H9 (cell line): ENCODE measurements around the gene SPATA18. TPM values are rescaled to one million over a fixed set of nuclear protein-coding genes. Genes with fewer than 3 reads are reported as not detected.

Experiments
- DNase-seq: peaks from one replicate; pipeline ENCODE4 v3.0.0-alpha.2; 2017
- H2AFZ ChIP-seq: one replicate; pipeline ENCODE4 v1.6.1; 2013; ENCODE audit warnings: mild to moderate bottlenecking, low read length, control low read depth, moderate library complexity
- H2AK5ac ChIP-seq: 2 replicates; pipeline ENCODE4 v1.6.1; 2013; ENCODE audit warnings: low read length, control low read depth, mixed read lengths; ENCODE audit not compliant: insufficient read length
- H2BK120ac ChIP-seq: one replicate; pipeline ENCODE4 v1.6.1; 2013; ENCODE audit warnings: low read depth, mild to moderate bottlenecking, low read length, control low read depth, inconsistent platforms; ENCODE audit not compliant: poor library complexity, severe bottlenecking
- H2BK12ac ChIP-seq: 2 replicates; pipeline ENCODE4 v1.6.1; 2013; ENCODE audit warnings: low read length, control low read depth, mixed read lengths, low read depth; ENCODE audit not compliant: insufficient read length
- H2BK15ac ChIP-seq: 2 replicates; pipeline ENCODE4 v1.6.1; 2013; ENCODE audit warnings: low read depth, low read length, control low read depth
- H2BK20ac ChIP-seq: one replicate; pipeline ENCODE4 v1.6.1; 2013; ENCODE audit warnings: low read depth, mild to moderate bottlenecking, low read length, control low read depth, inconsistent platforms; ENCODE audit not compliant: poor library complexity, severe bottlenecking
- H2BK5ac ChIP-seq: 2 replicates; pipeline ENCODE4 v1.6.1; 2013; ENCODE audit warnings: low read length, control low read depth, mixed read lengths; ENCODE audit not compliant: insufficient read length
- H3K14ac ChIP-seq: 2 replicates; pipeline ENCODE4 v1.6.1; 2013; ENCODE audit warnings: low read length, control low read depth; ENCODE audit not compliant: insufficient read depth
- H3K18ac ChIP-seq: 2 replicates; pipeline ENCODE4 v1.6.1; 2013; ENCODE audit warnings: low read depth, mild to moderate bottlenecking, mixed read lengths, low read length, control low read depth; ENCODE audit not compliant: insufficient read length
- H3K23ac ChIP-seq: 2 replicates; pipeline ENCODE4 v1.6.1; 2013; ENCODE audit warnings: low read length, control low read depth, mixed read lengths, low read depth; ENCODE audit not compliant: insufficient read length
- H3K23me2 ChIP-seq: 2 replicates; pipeline ENCODE4 v1.6.1; 2013; ENCODE audit warnings: low read depth, mild to moderate bottlenecking, mixed read lengths, low read length, control low read depth; ENCODE audit not compliant: insufficient read length, poor library complexity, severe bottlenecking
- H3K27ac ChIP-seq: 2 replicates; pipeline ENCODE4 v1.5.1; 2013; ENCODE audit warnings: low read length, control low read depth, mixed read lengths, low read depth; ENCODE audit not compliant: insufficient read length
- H3K27me3 ChIP-seq: 2 replicates; pipeline ENCODE4 v1.6.1; 2013; ENCODE audit warnings: low read length, control low read depth, inconsistent platforms; ENCODE audit not compliant: insufficient read depth
- H3K4ac ChIP-seq: 2 replicates; pipeline ENCODE4 v1.6.1; 2013; ENCODE audit warnings: low read depth, mild to moderate bottlenecking, control low read depth, inconsistent platforms, low read length, moderate library complexity
- H3K4me1 ChIP-seq: 2 replicates; pipeline ENCODE4 v1.6.1; 2013; ENCODE audit warnings: low read length, control low read depth, inconsistent platforms; ENCODE audit not compliant: insufficient read depth
- H3K4me2 ChIP-seq: 2 replicates; pipeline ENCODE4 v1.6.1; 2013; ENCODE audit warnings: low read length, control low read depth, mixed read lengths; ENCODE audit not compliant: insufficient read length, insufficient read depth
- H3K56ac ChIP-seq: 2 replicates; pipeline ENCODE4 v1.6.1; 2013; ENCODE audit warnings: low read depth, mild to moderate bottlenecking, mixed read lengths, low read length, control low read depth; ENCODE audit not compliant: insufficient read length
- H3K79me1 ChIP-seq: 2 replicates; pipeline ENCODE4 v1.6.1; 2013; ENCODE audit warnings: low read depth, mild to moderate bottlenecking, moderate library complexity, low read length, control low read depth, inconsistent platforms; ENCODE audit not compliant: insufficient read depth, poor library complexity, severe bottlenecking
- H3K79me2 ChIP-seq: 2 replicates; pipeline ENCODE4 v1.6.1; 2013; ENCODE audit warnings: low read length, control low read depth, inconsistent platforms; ENCODE audit not compliant: insufficient read depth
- H3K9ac ChIP-seq: 2 replicates; pipeline ENCODE4 v1.6.1; 2013; ENCODE audit warnings: low read length, control low read depth, mixed read lengths; ENCODE audit not compliant: insufficient read length; ENCODE audit errors: extremely low read depth
- H3K9me3 ChIP-seq: one replicate; pipeline ENCODE4 v1.6.1; 2013; ENCODE audit warnings: low read depth, low read length, inconsistent platforms; ENCODE audit not compliant: control insufficient read depth
- H3T11ph ChIP-seq: one replicate; pipeline ENCODE4 v1.6.1; 2013; ENCODE audit warnings: mild to moderate bottlenecking, low read length, control low read depth, inconsistent platforms
- H4K20me1 ChIP-seq: one replicate; pipeline ENCODE4 v1.6.1; 2013; ENCODE audit not compliant: control insufficient read depth, insufficient read length, insufficient read depth
- H4K5ac ChIP-seq: 2 replicates; pipeline ENCODE4 v1.6.1; 2013; ENCODE audit warnings: low read depth, mild to moderate bottlenecking, mixed read lengths, low read length, control low read depth; ENCODE audit not compliant: insufficient read length
- H4K8ac ChIP-seq: replicated peaks from 2 replicates; pipeline ENCODE4 v1.6.1; 2013; ENCODE audit warnings: low read length, control low read depth, mixed read lengths, low read depth; ENCODE audit not compliant: insufficient read length
- H4K91ac ChIP-seq: 2 replicates; pipeline ENCODE4 v1.6.1; 2013; ENCODE audit warnings: low read depth, mild to moderate bottlenecking, moderate library complexity, mixed read lengths, low read length, control low read depth; ENCODE audit not compliant: insufficient read length
- H3K27ac Mint-ChIP-seq, 3 experiments: 2 replicates in 2 of 3; 3 replicates in 1 of 3; pipeline ENCODE4 v1.8.0; 2020 to 2021; ENCODE audit warnings: mixed read lengths in 3 of 3, mild to moderate bottlenecking in 1 of 3, moderate library complexity in 1 of 3
- H3K27me3 Mint-ChIP-seq: 2 replicates; pipeline ENCODE4 v1.8.0; 2021; ENCODE audit warnings: low read depth, mild to moderate bottlenecking, moderate library complexity, mixed read lengths
- H3K36me3 Mint-ChIP-seq, 3 experiments: 2 replicates in 2 of 3; 3 replicates in 1 of 3; pipeline ENCODE4 v1.8.0; 2020 to 2021; ENCODE audit warnings: low read depth in 3 of 3, mixed read lengths in 3 of 3; ENCODE audit not compliant: insufficient read depth in 1 of 3
- H3K4me1 Mint-ChIP-seq, 2 experiments: 2 replicates each; pipeline ENCODE4 v1.8.0; 2020; ENCODE audit warnings: mixed read lengths in 2 of 2
- H3K4me3 Mint-ChIP-seq, 2 experiments: 2 replicates in 1 of 2; 3 replicates in 1 of 2; pipeline ENCODE4 v1.8.0; 2020 to 2021; ENCODE audit warnings: mild to moderate bottlenecking in 2 of 2, mixed read lengths in 2 of 2, moderate library complexity in 1 of 2
- H3K9me3 Mint-ChIP-seq, 2 experiments: 2 replicates in 1 of 2; 3 replicates in 1 of 2; pipeline ENCODE4 v1.8.0; 2020; ENCODE audit warnings: mild to moderate bottlenecking in 2 of 2, mixed read lengths in 2 of 2, moderate library complexity in 1 of 2
- WGBS: extraction: QIAGEN DNeasy Blood & Tissue Kit; methylation state at CpG from one replicate; pipeline ENCODE4 v1.1.7; 2013; ENCODE audit warnings: missing lambda C conversion rate, low lambda C conversion rate, mixed read lengths; ENCODE audit not compliant: insufficient read length; ENCODE audit errors: extremely low coverage; 5-methylcytosine and 5-hydroxymethylcytosine counted together
- total RNA-seq: library from RNA; stranded (reverse); gene quantifications from 2 replicates; pipeline ENCODE4 v1.2.1, GENCODE V29; 2021
- TF ChIP-seq, protein P1 (sequence below): fragments of 200-600 bp; sonication (generic); conservative IDR thresholded peaks from 3 replicates; pipeline ENCODE4 v1.8.0; 2021; ENCODE audit warnings: antibody characterized with exemption, mild to moderate bottlenecking

Gene SPATA18
- total RNA-seq, 1 experiment from 2014 or later, result 3.9 TPM

DNA sequence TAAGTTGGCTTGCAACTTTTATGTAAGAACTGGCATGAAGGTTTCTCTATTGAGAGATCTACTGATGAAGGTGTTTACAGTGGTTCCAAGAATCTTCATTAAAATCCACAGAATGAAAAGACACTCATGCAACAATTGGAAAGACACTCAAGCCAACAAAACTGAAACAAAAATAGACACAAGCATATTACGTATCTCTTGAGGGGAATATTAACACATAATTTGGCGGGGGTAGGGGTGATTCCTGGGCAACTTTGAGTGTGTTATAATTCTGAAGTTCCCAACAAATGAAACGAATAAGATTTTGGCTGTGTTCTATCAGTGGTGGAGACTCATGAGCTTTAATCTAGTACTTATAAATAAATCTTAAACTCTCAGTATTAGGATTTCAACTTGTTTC is 75.1 kb downstream of the SPATA18 start:
- Histone ChIP-seq H3K27me3 (no peaks in the 10 kb centered on the region), H2BK5ac (no peak overlapping the region), H3T11ph (no peak overlapping the region), H3K4me2 (no peak overlapping the region), H3K4ac (no peak overlapping the region), H3K9ac (no peak overlapping the region), H3K79me2 (no peaks in the 10 kb centered on the region), H2AFZ (no peak overlapping the region), H4K20me1 (no peaks in the 10 kb centered on the region), H2BK15ac (no peak overlapping the region), H4K5ac (no peak overlapping the region), H3K79me1 (no peaks in the 10 kb centered on the region), H2BK12ac (no peak overlapping the region), H3K56ac (no peak overlapping the region), H4K8ac (no peak overlapping the region), H3K14ac (no peak overlapping the region), H3K27ac (no peak overlapping the region), H3K23ac (no peak overlapping the region), H2AK5ac (no peak overlapping the region), H2BK120ac (no peak overlapping the region), H4K91ac (no peak overlapping the region), H3K4me1 (no peaks in the 10 kb centered on the region), H3K23me2 (no peaks in the 10 kb centered on the region), H3K18ac (no peak overlapping the region), H3K9me3 (no peaks in the 10 kb centered on the region), H2BK20ac (no peak overlapping the region)
- Mint-ChIP-seq H3K4me3 (no peak overlapping the region), H3K27ac (no peak overlapping the region), H3K27me3 (0 out of 2 replicates have a peak, but pooled peaks cover 4% of the 10 kb centered on the region), H3K36me3 (peaks cover 7 to 8% (median 7%) of the 10 kb centered on the region in 3 experiments; a peak in 5 of 7 replicates), H3K9me3 (peaks cover 13 to 14% of the 10 kb centered on the region in 2 experiments), H3K4me1 (peaks cover 7 to 8% of the 10 kb centered on the region in 2 experiments)
- TF ChIP-seq, protein P1, sequence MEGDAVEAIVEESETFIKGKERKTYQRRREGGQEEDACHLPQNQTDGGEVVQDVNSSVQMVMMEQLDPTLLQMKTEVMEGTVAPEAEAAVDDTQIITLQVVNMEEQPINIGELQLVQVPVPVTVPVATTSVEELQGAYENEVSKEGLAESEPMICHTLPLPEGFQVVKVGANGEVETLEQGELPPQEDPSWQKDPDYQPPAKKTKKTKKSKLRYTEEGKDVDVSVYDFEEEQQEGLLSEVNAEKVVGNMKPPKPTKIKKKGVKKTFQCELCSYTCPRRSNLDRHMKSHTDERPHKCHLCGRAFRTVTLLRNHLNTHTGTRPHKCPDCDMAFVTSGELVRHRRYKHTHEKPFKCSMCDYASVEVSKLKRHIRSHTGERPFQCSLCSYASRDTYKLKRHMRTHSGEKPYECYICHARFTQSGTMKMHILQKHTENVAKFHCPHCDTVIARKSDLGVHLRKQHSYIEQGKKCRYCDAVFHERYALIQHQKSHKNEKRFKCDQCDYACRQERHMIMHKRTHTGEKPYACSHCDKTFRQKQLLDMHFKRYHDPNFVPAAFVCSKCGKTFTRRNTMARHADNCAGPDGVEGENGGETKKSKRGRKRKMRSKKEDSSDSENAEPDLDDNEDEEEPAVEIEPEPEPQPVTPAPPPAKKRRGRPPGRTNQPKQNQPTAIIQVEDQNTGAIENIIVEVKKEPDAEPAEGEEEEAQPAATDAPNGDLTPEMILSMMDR, result no peak
- no CpG with 5 or more reads among the region's 3 CpGs for WGBS
- DNase-seq, result no peak
